Kidney epithelial cell (primary cell): ENCODE data around the gene RAPSN. TPM values are rescaled to one million over a fixed set of nuclear protein-coding genes. Genes with fewer than 3 reads are reported as not detected.

ENCODE experiments used
- DNase-seq: peaks from one replicate; pipeline ENCODE4 v3.0.0-alpha.2; 2010; ENCODE audit warnings: low read depth
- H3K27me3 ChIP-seq: 2 replicates; pipeline ENCODE4 v1.6.0; 2011; ENCODE audit warnings: low read length; ENCODE audit not compliant: control insufficient read depth, insufficient read depth
- H3K36me3 ChIP-seq: 2 replicates; pipeline ENCODE4 v1.5.1; 2011; ENCODE audit warnings: low read length; ENCODE audit not compliant: control insufficient read depth, insufficient read depth
- H3K4me3 ChIP-seq: 2 replicates; pipeline ENCODE4 v1.5.1; 2011; ENCODE audit warnings: low read depth, mild to moderate bottlenecking, control low read depth, low read length
- total RNA-seq: library from RNA; depleted of rRNA; stranded (reverse); fragments of >200 nt; gene quantifications from 2 replicates; pipeline ENCODE4 v1.2.3, GENCODE V29; 2015
- TF ChIP-seq, protein P1 (sequence below): IDR thresholded peaks from 2 replicates; pipeline ENCODE4 v1.5.1; 2011; ENCODE audit warnings: mild to moderate bottlenecking, moderate library complexity, low read length, control low read depth, inconsistent platforms; ENCODE audit not compliant: insufficient read depth, poor library complexity, severe bottlenecking

The RAPSN gene
- total RNA-seq, 1 donor from 2014 or later = 0.21 TPM

DNA sequence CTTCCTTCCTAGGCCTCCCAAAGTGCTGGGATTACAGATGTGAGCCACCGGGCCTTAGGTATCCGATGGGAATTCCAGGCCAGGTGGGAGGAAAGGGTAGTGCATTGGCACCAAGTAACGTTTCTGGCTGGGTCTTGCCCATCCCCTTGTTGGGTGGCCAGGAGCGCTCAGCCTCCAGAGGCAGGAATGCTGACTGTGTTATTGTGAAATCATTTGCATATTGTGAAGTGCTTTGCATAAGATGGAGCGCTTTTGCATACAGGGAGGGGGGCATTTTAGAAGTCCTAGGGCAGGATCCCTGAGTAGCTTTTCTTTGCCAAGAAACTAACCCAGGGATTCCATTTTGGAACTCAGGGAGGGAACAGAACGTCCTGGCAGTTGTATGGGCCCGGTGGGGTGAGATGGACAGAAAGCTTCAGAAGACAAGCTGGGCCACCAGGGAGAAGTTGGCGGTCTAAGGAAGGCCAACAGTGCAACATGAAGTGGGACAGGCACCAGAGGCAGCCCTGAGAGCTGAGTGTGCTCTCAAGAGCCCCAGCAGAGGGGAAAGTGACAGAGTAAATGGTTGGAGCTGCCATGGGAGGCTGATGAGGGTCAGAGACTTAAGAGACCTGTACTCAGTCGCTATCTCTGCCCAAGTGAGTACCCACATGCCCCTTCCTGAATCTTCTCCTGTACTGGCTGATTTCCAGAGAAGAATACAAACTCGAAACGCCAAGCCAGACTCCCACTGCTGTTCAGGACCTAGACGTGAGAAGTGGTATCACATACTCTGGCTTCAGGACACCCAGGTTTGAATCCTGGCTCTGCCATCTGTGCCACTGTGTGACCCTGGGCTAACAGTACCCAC lies 41.8 kb downstream of the RAPSN start:
- TF ChIP-seq, protein P1, sequence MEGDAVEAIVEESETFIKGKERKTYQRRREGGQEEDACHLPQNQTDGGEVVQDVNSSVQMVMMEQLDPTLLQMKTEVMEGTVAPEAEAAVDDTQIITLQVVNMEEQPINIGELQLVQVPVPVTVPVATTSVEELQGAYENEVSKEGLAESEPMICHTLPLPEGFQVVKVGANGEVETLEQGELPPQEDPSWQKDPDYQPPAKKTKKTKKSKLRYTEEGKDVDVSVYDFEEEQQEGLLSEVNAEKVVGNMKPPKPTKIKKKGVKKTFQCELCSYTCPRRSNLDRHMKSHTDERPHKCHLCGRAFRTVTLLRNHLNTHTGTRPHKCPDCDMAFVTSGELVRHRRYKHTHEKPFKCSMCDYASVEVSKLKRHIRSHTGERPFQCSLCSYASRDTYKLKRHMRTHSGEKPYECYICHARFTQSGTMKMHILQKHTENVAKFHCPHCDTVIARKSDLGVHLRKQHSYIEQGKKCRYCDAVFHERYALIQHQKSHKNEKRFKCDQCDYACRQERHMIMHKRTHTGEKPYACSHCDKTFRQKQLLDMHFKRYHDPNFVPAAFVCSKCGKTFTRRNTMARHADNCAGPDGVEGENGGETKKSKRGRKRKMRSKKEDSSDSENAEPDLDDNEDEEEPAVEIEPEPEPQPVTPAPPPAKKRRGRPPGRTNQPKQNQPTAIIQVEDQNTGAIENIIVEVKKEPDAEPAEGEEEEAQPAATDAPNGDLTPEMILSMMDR = no peak
- no peaks in the 10 kb centered on the region for H3K27me3 ChIP-seq
- H3K36me3 ChIP-seq = no peaks in the 10 kb centered on the region
- peak overlapping the region; percentile 53 for H3K4me3 ChIP-seq
- DNase-seq = no peak

GRCh38 chr11:47403571-47403970 lies 45.4 kb downstream of the RAPSN start:
- Histone ChIP-seq H3K36me3 (no peaks in the 10 kb centered on the region), H3K27me3 (no peaks in the 10 kb centered on the region), H3K4me3 (no peak overlapping the region)
- TF ChIP-seq, protein P1 = no peak
- no peak for DNase-seq

- TF ChIP-seq, protein P1 = no peak
- DNase-seq = no peak
- Histone ChIP-seq H3K36me3 (no peaks in the 10 kb centered on the region), H3K27me3 (no peaks in the 10 kb centered on the region), H3K4me3 (no peak overlapping the region)
Measured at GRCh38 chr11:47403135-47403534, 45.8 kb downstream of the RAPSN start.

DNA sequence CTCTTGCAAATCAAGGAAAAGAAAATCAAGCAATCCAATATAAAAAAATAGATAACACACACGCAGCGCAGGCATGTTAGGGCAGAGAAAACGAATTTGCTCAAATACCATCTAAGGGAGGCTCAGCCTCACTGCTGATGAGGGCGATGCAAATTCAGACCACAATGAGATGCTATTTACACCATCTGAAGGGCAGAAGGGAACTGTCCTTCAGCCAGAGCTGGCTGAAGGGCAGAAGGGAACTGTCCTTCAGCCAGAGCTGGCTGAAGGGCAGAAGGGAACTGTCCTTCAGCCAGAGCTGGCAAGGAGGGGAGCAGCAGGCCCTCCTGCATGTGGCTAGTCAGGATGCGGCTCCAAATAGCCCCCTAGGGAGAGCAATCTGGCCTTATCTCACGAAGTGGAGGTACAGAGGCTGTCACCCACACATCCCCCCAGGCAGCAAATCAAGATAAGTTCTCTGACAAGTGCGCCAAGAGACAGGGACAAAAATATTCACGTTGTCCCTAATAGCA lies 48.1 kb downstream of the RAPSN start:
- TF ChIP-seq, protein P1 = no peak
- Histone ChIP-seq H3K36me3 (no peaks in the 10 kb centered on the region), H3K27me3 (no peaks in the 10 kb centered on the region), H3K4me3 (no peak overlapping the region)
- DNase-seq = no peak

GRCh38 chr11:47399860-47400767 lies 48.8 kb downstream of the RAPSN start:
- H3K4me3 ChIP-seq = peak overlapping the region; percentile 32

More at GRCh38 chr11:47399860-47400767, 48.8 kb downstream of the RAPSN start:
- no peak for DNase-seq
- Histone ChIP-seq H3K36me3 (no peaks in the 10 kb centered on the region), H3K27me3 (no peaks in the 10 kb centered on the region)
- TF ChIP-seq, protein P1 = no peak
